Measurements from ENCODE around the gene SORCS2.

SORCS2 gene

DNA sequence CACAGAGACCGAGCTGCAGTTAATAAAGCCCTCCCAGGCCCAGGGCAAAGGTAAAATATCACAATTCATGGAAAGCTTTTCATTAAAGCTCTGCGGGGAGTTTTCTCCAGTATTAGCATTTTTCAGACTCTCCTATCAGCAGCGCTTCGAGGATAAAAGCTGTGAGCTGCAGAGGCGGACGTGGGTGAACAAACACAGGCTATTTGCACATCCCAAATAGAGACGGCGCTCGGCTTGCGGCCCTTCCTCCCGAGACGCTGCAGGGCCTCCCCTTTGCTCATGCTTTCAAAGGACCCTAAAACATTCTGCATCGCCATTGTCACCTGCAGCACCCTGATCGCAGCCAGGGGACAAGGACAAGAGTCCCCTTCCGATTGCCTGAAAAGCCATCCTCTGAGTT lies 97.3 kb downstream of the SORCS2 start:
- no peak for DNase-seq (ENCODE audit: low read depth)

DNA sequence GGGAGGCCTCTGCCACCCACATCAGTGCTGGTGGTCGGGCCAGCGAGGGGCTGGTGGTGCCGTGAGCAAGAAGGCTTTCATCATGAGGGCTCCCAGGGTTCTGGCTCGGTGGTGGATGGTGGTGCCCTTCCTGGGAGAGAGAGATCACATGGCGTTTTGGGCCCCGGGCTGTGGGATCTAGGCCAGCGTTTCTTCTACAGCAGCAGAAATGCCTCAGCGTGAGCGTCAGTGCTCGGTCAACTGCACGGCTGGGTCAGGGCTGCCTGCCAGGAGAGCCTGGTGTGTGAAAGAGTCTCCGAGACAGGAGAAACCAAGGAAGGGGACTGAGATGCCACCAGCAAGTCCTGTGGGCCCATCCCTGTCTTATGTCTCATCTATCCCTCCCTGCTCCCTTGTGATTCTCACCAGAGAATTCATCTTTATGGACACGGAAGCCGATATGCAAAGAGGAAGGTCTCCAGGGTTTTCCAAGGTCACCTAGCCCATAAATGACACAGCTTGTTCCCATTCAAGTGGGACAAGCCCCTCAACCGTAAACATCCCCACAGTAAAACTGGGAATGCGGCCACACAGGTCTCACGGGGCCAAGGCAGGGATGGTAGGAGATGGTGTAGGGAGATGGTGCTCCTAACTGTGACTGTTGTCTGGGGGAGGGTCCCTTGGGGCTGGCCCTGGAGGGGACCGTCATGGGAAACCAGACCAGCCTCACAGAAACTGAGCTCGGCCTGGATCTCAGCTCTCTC lies 99.2 kb downstream of the SORCS2 start:
- no peak for DNase-seq (ENCODE audit: low read depth)

DNA sequence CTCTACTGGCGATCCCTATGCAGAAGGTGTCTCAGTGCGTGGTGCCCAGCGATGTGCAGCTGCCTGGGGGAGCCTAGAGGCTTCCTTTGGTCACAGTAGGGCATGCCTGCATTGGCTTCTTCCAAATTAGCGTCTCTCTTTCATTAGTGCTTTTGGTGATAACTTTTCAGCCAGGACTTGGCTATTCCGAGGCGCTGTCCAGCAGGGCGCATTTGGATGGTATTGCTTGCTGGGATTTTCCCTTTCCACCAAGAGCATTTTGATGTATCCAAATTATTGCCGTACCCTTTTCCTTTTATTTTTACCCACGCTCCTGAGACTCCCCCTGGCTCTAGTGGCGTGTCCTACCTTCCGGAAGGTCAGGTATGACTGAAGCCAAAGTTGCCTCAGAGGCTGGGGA lies 101.4 kb downstream of the SORCS2 start:
- no peak for DNase-seq (ENCODE audit: low read depth)

GRCh38 chr4:7294176-7294756 lies 101.9 kb downstream of the SORCS2 start:
- DNase-seq (ENCODE audit: low read depth), result no peak

- DNase-seq (ENCODE audit: low read depth), result no peak
Measured at GRCh38 chr4:7295197-7295910, 103.0 kb downstream of the SORCS2 start.

DNA sequence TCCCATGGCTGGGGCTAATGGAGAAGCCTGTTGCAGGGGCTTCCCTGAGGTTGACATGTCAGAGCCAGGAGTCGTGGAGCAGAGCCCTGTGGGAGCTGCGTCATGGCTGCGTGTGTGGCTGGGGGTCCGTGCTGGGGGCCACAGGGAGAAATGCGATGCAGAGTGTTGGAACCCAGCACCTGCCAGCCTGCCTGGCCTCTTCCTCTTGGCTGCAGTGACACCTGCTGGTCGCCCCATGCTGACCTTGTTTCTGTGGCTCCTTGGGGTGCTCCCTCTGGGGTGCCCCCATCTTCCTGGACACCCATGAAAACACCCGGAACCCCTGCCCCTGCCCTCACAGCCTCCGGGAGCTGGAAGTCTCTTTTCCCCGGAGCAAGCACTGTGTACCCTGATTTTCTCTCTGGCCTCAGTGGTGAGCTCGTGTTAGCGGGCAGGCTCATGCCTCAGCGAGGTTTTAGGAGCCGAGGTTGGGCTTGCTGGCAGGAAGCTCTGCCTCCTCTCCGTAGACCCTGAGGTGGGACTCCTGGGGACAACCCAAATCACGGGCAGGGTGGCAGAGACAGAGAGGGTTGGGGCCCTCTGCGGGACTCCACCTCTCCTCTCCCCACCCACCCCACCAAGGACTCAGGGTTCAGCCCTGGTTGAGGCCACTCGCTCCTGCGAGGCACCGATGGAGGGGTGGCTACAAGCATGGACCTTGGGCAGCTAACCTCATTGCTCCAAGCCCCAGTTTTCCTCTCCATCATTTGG lies 103.7 kb downstream of the SORCS2 start:
- DNase-seq (ENCODE audit: low read depth), result no peak

- DNase-seq (ENCODE audit: low read depth), result no peak
Measured at GRCh38 chr4:7296661-7297335, 104.5 kb downstream of the SORCS2 start.

GRCh38 chr4:7297374-7297773 lies 105.0 kb downstream of the SORCS2 start:
- no peak for DNase-seq (ENCODE audit: low read depth)

DNA sequence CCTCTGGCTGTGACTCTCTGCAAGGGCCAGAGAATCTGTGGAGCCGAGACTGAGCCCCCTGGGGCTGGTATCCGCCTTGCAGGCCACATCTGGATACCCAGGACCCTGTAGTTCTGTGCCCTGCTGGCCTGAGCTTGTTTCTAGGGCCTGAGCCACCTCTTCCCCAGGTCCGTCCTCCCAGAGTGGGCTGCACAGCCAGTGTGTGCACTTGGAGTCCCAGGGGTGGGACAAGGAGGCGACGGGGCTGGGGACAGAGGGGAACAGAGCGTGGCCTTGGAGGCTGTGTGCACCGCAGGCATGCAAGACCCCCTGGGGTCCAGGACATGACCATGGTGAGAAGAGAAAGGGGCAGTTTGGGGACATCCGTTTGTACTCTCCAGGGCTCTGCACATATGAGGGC lies 105.5 kb downstream of the SORCS2 start:
- DNase-seq (ENCODE audit: low read depth), result no peak

- DNase-seq (ENCODE audit: low read depth), result no peak
Measured at GRCh38 chr4:7298619-7299009, 106.3 kb downstream of the SORCS2 start.

GRCh38 chr4:7299010-7299907 lies 106.9 kb downstream of the SORCS2 start:
- DNase-seq (ENCODE audit: low read depth), result no peak

- no peak for DNase-seq (ENCODE audit: low read depth)
Measured at GRCh38 chr4:7299908-7300710, 107.8 kb downstream of the SORCS2 start.

DNA sequence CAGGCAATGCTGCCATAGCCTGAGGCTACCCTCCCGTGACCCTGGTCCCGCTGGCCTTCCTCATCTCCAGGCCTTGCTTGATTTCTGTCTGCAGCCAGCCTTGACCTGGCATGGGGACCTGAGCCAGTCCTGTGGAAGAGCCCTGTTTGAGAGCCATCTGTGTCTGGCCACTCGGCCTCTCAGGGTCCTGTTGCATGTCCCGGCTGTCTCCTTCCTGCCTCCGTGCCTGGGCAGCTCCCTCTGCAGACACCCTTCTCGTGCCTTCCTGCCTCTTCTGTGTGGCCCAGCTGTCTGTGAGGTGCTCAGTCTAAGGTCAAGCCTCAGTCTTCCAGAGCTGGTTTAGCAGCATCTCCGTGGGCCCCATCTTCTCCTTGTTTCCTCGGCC lies 108.4 kb downstream of the SORCS2 start:
- DNase-seq (ENCODE audit: low read depth), result no peak

DNA sequence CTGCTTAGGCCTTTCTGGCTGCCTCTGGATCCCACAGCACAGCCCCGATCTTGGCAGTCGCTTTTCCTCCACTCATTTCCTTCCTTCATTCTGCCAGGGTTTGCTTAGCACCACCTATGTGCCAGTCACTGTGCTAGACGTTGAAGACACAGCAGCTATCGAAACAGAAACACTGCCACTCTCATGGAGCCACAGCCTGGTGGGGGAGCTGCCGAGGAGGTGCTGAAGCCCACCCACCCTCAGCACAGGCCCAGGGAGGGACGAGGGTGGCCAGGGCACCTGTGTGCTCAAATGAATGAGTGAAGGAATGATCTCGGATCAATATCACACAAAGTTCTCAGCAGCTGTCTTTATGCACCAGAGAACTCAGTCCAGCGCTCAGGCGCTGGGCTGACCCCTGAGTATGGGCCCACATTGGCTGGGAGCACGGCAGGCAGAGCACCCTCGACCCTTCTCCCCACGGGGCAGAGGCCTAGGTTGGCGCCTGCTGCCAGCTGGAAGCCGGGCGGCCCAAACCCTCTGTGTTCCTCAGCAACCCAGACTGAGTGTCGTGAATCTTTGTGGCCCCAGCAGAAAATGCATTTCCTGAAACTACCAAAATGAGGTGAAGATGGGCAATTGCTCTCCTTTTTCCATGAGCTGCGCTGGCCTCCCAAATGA lies 108.9 kb downstream of the SORCS2 start:
- DNase-seq (ENCODE audit: low read depth), result no peak

DNA sequence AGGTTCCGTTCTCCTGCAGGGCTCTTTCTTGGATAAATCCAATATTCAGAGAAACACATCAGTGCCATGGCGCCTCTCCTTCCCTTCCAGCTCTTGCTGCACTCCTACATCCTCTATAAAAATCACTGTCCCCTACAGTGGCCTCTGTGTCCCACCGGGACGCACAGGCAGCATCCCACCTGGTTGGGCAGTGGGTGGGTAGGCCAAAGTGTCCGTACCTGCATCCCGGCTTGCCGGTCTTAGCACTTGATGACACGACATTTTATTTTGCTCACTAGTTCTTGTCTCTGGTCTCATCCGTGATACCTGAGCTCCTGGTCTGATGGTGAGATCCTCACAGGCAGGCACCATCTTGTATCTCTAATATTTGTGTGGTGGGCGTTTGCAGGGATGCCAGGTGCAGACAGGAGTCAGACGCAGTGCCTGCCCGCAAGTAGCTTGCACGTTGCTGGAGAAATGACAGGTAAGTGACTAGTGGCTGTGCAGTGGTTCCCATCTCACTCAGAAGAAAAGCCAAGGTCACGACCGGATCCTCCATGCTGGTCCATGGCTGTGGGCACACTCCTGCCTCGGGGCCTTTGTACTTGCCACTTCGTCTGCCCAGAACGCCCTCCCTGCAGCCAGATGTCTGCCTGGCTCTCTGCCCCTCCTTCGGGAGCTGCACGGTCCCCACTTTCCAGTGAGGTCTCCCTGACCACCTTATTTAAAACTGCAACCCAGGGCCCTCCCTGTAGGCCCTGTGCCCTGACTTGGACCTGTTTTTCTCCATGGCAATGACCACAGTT lies 109.7 kb downstream of the SORCS2 start:
- no peak for DNase-seq (ENCODE audit: low read depth)

GRCh38 chr4:7302781-7303404 lies 110.6 kb downstream of the SORCS2 start:
- DNase-seq (ENCODE audit: low read depth), result no peak

DNA sequence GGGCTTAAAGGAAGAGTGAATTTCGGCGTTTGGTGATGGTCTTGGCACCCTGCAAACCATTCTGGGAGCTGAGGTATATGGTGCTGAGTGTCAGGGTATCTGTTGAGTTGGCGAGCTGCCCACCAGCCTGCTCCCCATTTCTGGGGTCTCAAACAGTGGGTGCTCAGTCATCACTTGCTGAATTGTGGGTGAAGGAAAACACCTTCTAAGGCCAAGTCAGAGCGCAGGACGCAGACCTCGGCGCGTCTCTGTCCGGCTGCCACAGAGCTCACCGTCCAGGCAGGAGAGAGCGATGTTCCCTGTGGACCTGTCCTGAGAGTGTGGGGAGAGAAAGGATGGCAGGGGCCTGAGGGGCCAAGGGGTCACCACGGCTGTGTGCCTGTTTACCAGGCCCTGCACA lies 111.2 kb downstream of the SORCS2 start:
- DNase-seq (ENCODE audit: low read depth), result no peak

- DNase-seq (ENCODE audit: low read depth), result no peak
Measured at GRCh38 chr4:7304436-7304835, 112.1 kb downstream of the SORCS2 start.
